HL-60 (cell line): Measurements from ENCODE around the gene HACD2.

Experiments used
- DNase-seq, 2 experiments: peaks; one replicate each; pipeline ENCODE4 v3.0.0-alpha.2; 2010 to 2020; ENCODE audit warnings: low read depth in 1 of 2, low spot score in 1 of 2
- H3K27ac ChIP-seq: fragments of 250-450 bp; sonication (Bioruptor Pico); replicated peaks from 2 replicates; pipeline ENCODE4 v1.5.1; 2020; ENCODE audit warnings: mild to moderate bottlenecking, moderate library complexity
- H3K27me3 ChIP-seq: fragments of 250-450 bp; sonication (Bioruptor Pico); 2 replicates; pipeline ENCODE4 v1.5.1; 2021; ENCODE audit warnings: mild to moderate bottlenecking, moderate library complexity; ENCODE audit not compliant: insufficient read depth, poor library complexity, severe bottlenecking
- H3K4me3 ChIP-seq: replicated peaks from 2 replicates; pipeline ENCODE4 v1.5.1; 2011; ENCODE audit warnings: mild to moderate bottlenecking, control low read depth, low read length; ENCODE audit not compliant: insufficient read depth
- CTCF ChIP-seq: IDR thresholded peaks from one replicate; pipeline ENCODE4 v1.5.1; 2011; ENCODE audit warnings: low read length, control low read depth, inconsistent platforms; ENCODE audit not compliant: insufficient read depth
- GABPA ChIP-seq: IDR thresholded peaks from 2 replicates; pipeline ENCODE4 v1.6.1; 2012; ENCODE audit warnings: low read depth
- POLR2AphosphoS5 ChIP-seq: IDR thresholded peaks from 2 replicates; pipeline ENCODE4 v1.6.1; 2012; ENCODE audit warnings: low read depth
- SPI1 ChIP-seq: IDR thresholded peaks from 2 replicates; pipeline ENCODE4 v1.6.1; 2012; ENCODE audit warnings: low read depth, mild to moderate bottlenecking, borderline replicate concordance
- TF ChIP-seq, protein P1 (sequence below): IDR thresholded peaks from 2 replicates; pipeline ENCODE4 v1.6.1; 2012; ENCODE audit warnings: low read depth; ENCODE audit not compliant: insufficient replicate concordance

The HACD2 gene

GRCh38 chr3:123536153-123536895 lies 48.5 kb downstream of the HACD2 start:
- Histone ChIP-seq H3K27ac (no peak overlapping the region), H3K4me3 (no peak overlapping the region), H3K27me3 (no peaks in the 10 kb centered on the region)
- no peak for DNase-seq
- TF ChIP-seq GABPA (no peak), SPI1 (no peak), POLR2AphosphoS5 (no peak), CTCF (no peak)
- TF ChIP-seq, protein P1, sequence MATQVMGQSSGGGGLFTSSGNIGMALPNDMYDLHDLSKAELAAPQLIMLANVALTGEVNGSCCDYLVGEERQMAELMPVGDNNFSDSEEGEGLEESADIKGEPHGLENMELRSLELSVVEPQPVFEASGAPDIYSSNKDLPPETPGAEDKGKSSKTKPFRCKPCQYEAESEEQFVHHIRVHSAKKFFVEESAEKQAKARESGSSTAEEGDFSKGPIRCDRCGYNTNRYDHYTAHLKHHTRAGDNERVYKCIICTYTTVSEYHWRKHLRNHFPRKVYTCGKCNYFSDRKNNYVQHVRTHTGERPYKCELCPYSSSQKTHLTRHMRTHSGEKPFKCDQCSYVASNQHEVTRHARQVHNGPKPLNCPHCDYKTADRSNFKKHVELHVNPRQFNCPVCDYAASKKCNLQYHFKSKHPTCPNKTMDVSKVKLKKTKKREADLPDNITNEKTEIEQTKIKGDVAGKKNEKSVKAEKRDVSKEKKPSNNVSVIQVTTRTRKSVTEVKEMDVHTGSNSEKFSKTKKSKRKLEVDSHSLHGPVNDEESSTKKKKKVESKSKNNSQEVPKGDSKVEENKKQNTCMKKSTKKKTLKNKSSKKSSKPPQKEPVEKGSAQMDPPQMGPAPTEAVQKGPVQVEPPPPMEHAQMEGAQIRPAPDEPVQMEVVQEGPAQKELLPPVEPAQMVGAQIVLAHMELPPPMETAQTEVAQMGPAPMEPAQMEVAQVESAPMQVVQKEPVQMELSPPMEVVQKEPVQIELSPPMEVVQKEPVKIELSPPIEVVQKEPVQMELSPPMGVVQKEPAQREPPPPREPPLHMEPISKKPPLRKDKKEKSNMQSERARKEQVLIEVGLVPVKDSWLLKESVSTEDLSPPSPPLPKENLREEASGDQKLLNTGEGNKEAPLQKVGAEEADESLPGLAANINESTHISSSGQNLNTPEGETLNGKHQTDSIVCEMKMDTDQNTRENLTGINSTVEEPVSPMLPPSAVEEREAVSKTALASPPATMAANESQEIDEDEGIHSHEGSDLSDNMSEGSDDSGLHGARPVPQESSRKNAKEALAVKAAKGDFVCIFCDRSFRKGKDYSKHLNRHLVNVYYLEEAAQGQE, result no peak

DNA sequence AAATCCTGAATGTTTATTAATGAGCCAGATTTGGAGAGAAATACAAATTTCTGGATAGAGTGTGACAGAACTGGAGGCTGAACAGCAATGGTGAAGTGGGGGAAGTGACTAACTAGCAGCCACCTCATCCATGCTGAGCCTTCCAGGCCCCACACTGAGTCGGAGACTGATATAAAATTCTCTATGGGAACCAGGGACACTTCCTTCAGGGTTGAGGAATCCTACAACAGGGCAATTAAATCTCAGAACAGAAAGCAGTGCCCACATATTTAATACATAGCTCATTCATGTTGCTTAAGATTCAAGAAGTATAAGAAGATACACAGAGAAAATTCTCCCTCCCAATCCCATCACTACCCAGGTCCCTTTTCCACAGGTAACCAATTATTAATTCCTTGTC lies 49.3 kb downstream of the HACD2 start:
- TF ChIP-seq GABPA, result no peak
- no peak for TF ChIP-seq CTCF
- TF ChIP-seq POLR2AphosphoS5, result no peak
- TF ChIP-seq, protein P1, result no peak
- no peak for TF ChIP-seq SPI1
- no peaks in the 10 kb centered on the region for H3K27me3 ChIP-seq
- no peak for DNase-seq
- no peak overlapping the region for H3K4me3 ChIP-seq
- no peak overlapping the region for H3K27ac ChIP-seq

DNA sequence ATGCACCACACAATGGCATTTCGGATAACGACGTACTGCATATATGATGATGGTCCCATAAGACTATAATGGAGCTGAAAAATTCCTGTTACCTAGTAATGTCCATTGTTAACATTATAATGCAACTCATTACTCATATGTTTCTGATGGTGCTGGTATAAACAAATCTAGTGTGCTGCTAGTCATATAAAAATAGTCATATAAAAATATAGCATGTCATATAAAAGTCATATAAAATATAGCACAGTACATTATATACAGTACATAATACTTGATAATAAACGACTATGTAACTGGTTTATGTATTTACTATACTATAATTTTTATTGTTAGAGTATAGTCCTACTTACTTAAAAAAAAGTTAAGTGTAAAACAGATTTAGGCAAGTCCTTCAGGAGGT lies 50.6 kb downstream of the HACD2 start:
- no peak overlapping the region for H3K27ac ChIP-seq
- TF ChIP-seq GABPA (no peak), SPI1 (no peak), POLR2AphosphoS5 (no peak), CTCF (no peak)
- TF ChIP-seq, protein P1, result no peak
- no peak overlapping the region for H3K4me3 ChIP-seq
- DNase-seq, result no peak
- H3K27me3 ChIP-seq, result no peaks in the 10 kb centered on the region
